Measurements from ENCODE around the gene PURA. TPM values are rescaled to one million over a fixed set of nuclear protein-coding genes. Genes with fewer than 3 reads are reported as not detected.

Gene PURA
- total RNA-seq, 1 experiment from 2014 or later = 20.1 TPM

DNA sequence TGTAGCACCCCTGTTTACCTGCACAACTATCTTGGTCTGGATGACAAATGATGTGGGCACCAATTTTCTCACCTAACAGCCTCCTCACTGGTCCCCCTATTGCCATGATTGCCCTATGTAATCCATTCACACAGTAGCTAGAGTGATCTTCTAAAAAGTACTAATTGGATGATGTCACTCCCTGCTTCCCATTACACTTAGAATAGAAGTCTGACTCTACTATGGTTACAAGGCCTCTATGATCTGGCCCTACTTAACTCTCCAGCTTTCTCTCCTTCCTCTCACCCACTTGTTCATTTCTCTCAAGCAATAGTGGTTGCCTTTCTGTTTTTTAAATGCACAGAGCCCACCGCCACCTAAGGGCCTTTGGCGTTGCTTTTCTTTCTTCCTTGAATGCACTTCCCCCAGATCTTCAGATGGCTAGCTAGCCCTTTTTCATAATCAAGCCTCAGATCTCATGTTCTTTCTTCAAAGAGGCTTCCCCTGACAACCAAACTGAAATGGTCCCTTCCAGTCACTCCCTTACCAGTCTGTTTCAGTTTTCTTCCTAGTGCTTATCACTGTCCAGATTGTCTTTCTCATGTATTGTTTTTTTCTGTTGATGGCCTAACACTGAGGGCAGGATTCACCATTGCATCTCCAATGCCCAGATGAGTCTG lies 20.5 kb downstream of the PURA start:
- POLR2A ChIA-PET = interaction anchor here (1.0 to 3.4 kb wide), 5 partner anchors 10 to 25 kb away, joined by 3 to 49 read pairs (median 5); partner anchors contain the start of gene PURA
- no TSS peak for BruUV-seq (replicated peaks)
- TF ChIP-seq, protein P1, sequence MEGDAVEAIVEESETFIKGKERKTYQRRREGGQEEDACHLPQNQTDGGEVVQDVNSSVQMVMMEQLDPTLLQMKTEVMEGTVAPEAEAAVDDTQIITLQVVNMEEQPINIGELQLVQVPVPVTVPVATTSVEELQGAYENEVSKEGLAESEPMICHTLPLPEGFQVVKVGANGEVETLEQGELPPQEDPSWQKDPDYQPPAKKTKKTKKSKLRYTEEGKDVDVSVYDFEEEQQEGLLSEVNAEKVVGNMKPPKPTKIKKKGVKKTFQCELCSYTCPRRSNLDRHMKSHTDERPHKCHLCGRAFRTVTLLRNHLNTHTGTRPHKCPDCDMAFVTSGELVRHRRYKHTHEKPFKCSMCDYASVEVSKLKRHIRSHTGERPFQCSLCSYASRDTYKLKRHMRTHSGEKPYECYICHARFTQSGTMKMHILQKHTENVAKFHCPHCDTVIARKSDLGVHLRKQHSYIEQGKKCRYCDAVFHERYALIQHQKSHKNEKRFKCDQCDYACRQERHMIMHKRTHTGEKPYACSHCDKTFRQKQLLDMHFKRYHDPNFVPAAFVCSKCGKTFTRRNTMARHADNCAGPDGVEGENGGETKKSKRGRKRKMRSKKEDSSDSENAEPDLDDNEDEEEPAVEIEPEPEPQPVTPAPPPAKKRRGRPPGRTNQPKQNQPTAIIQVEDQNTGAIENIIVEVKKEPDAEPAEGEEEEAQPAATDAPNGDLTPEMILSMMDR (IDR thresholded peaks at IDR 0.05; ENCODE audit: unreplicated experiment) = no peak
- Mint-ChIP-seq H3K36me3 (ENCODE audit: insufficient read depth, unreplicated experiment) (peaks cover 11% of the 10 kb centered on the region), H3K27ac (ENCODE audit: low read depth, unreplicated experiment) (peak overlapping the region; percentile 8), H3K4me1 (ENCODE audit: insufficient read depth, unreplicated experiment) (peaks cover 12% of the 10 kb centered on the region), H3K9me3 (ENCODE audit: unreplicated experiment) (no peaks in the 10 kb centered on the region), H3K4me3 (ENCODE audit: unreplicated experiment) (no peak overlapping the region), H3K27me3 (ENCODE audit: insufficient read depth, unreplicated experiment) (no peaks in the 10 kb centered on the region)
- no peak for DNase-seq (ENCODE audit: unreplicated experiment)
- intact Hi-C loops (cut with micrococcal nuclease) = no loop called here
- CTCF ChIA-PET = interaction anchor here (0.7 to 7.3 kb wide), 7 partner anchors 9 to 60 kb away, joined by 3 to 66 read pairs (median 7); no protein-coding TSS in a partner anchor

DNA sequence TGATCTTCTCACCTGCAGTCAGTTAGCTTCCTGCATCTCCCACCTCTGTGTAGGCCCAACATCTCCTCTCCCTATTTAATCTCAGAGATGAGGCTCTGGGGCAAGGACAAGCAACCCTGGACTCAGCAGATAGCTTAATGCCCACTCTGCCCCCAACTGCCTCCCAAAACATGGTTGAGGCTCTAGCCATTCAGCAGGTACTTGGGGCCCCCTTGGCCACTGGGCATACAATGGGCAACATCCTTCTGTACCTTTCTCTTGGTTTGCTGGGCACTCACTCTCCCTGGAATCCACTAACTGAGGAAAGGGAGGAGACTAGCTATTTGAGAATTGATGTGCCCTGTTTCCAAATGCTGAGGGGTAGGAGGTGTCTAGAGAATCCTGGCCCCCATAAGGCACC lies 21.2 kb downstream of the PURA start:
- Mint-ChIP-seq H3K9me3 (ENCODE audit: unreplicated experiment) (no peaks in the 10 kb centered on the region), H3K36me3 (ENCODE audit: insufficient read depth, unreplicated experiment) (peaks cover 11% of the 10 kb centered on the region), H3K4me1 (ENCODE audit: insufficient read depth, unreplicated experiment) (peaks cover 14% of the 10 kb centered on the region), H3K27me3 (ENCODE audit: insufficient read depth, unreplicated experiment) (no peaks in the 10 kb centered on the region), H3K4me3 (ENCODE audit: unreplicated experiment) (no peak overlapping the region), H3K27ac (ENCODE audit: low read depth, unreplicated experiment) (no peak overlapping the region)
- TF ChIP-seq, protein P1 (IDR thresholded peaks at IDR 0.05; ENCODE audit: unreplicated experiment) = no peak
- ChIA-PET CTCF (interaction anchor here (0.7 to 7.3 kb wide), 9 partner anchors 9 to 217 kb away, joined by 4 to 66 read pairs (median 6); no protein-coding TSS in a partner anchor), POLR2A (interaction anchor here (0.6 to 1.9 kb wide), 5 partner anchors 9 to 20 kb away, joined by 3 to 5 read pairs (median 4); no protein-coding TSS in a partner anchor)
- intact Hi-C loops (cut with micrococcal nuclease) = no loop called here
- DNase-seq (ENCODE audit: unreplicated experiment) = no peak
- no TSS peak for BruUV-seq (replicated peaks)

DNA sequence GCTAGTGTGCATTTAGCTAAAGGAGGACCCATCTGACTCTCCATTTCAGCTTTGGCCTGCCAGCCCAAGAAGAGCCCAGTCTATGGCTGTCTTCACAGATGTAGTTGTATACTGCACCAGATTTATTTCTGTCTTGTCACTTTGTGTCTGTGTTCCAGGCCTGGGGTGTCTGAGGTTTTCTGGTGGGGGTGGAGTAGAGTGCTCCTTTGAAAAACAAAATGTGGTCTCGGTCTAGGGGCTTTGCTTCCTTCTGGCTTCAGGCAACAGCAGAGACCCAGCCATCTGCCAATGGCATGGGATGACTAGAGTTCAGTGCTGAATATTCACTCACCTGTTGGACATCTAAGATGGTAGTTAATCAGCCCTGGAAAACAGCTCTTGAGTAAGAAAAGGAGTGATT lies 22.7 kb downstream of the PURA start:
- H3K4me3 Mint-ChIP-seq (ENCODE audit: unreplicated experiment) = no peak overlapping the region
- H3K27me3 Mint-ChIP-seq (ENCODE audit: insufficient read depth, unreplicated experiment) = no peaks in the 10 kb centered on the region
- DNase-seq (ENCODE audit: unreplicated experiment) = no peak
- ChIA-PET CTCF (interaction anchor here (0.6 to 7.3 kb wide), 7 partner anchors 10 to 215 kb away, joined by 3 to 66 read pairs (median 5); no protein-coding TSS in a partner anchor), POLR2A (interaction anchor here (0.6 to 1.4 kb wide), 3 partner anchors 14 to 37 kb away, joined by 3 to 4 read pairs (median 4); no protein-coding TSS in a partner anchor)
- TF ChIP-seq, protein P1 (IDR thresholded peaks at IDR 0.05; ENCODE audit: unreplicated experiment) = no peak
- peaks cover 26% of the 10 kb centered on the region for H3K4me1 Mint-ChIP-seq (ENCODE audit: insufficient read depth, unreplicated experiment)
- peaks cover 11% of the 10 kb centered on the region for H3K36me3 Mint-ChIP-seq (ENCODE audit: insufficient read depth, unreplicated experiment)
- intact Hi-C loops (cut with micrococcal nuclease) = no loop called here
- H3K9me3 Mint-ChIP-seq (ENCODE audit: unreplicated experiment) = no peaks in the 10 kb centered on the region
- no TSS peak for BruUV-seq (replicated peaks)
- H3K27ac Mint-ChIP-seq (ENCODE audit: low read depth, unreplicated experiment) = no peak overlapping the region

DNA sequence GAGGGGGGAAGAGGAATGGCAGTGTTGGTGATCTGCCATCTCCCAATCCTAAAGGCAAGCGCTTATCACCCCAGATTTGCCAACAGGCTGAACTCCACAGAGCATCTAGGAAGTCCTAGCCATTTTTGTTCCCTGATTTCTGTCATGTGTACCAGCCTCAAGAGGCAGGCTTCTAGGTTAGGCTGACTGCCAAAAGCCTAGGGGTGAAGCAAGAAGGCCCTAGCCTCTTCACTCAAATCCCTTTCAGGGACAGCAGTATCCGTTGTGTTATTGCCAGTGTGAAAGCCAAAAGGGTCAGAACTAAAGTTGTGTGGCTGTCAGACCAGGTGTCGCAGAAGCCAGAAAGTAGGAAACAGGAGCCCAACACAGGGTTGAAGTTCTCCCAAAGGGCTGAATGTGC lies 26.5 kb downstream of the PURA start:
- peaks cover 22% of the 10 kb centered on the region for H3K4me1 Mint-ChIP-seq (ENCODE audit: insufficient read depth, unreplicated experiment)
- TF ChIP-seq, protein P1 (IDR thresholded peaks at IDR 0.05; ENCODE audit: unreplicated experiment) = no peak
- no peak overlapping the region for H3K27ac Mint-ChIP-seq (ENCODE audit: low read depth, unreplicated experiment)
- no peaks in the 10 kb centered on the region for H3K9me3 Mint-ChIP-seq (ENCODE audit: unreplicated experiment)
- ChIA-PET POLR2A (interaction anchor here (1.2 to 4.1 kb wide), 6 partner anchors 9 to 34 kb away, joined by 3 to 18 read pairs (median 10); partner anchors contain the start of gene PURA), CTCF (interaction anchor here (0.6 to 7.3 kb wide), 11 partner anchors 11 to 193 kb away, joined by 3 to 89 read pairs (median 3); partner anchors contain the start of gene PURA)
- no peaks in the 10 kb centered on the region for H3K27me3 Mint-ChIP-seq (ENCODE audit: insufficient read depth, unreplicated experiment)
- no TSS peak for BruUV-seq (replicated peaks)
- intact Hi-C loops (cut with micrococcal nuclease) = no loop called here
- H3K4me3 Mint-ChIP-seq (ENCODE audit: unreplicated experiment) = no peak overlapping the region
- H3K36me3 Mint-ChIP-seq (ENCODE audit: insufficient read depth, unreplicated experiment) = peaks cover 11% of the 10 kb centered on the region
- peak; percentile 43 for DNase-seq (ENCODE audit: unreplicated experiment)
